ENCODE data around the gene LRRN3. TPM values are rescaled to one million over a fixed set of nuclear protein-coding genes. Genes with fewer than 3 reads are reported as not detected.

LRRN3 gene
- total RNA-seq, 1 donor from 2014 or later, result not detected

DNA sequence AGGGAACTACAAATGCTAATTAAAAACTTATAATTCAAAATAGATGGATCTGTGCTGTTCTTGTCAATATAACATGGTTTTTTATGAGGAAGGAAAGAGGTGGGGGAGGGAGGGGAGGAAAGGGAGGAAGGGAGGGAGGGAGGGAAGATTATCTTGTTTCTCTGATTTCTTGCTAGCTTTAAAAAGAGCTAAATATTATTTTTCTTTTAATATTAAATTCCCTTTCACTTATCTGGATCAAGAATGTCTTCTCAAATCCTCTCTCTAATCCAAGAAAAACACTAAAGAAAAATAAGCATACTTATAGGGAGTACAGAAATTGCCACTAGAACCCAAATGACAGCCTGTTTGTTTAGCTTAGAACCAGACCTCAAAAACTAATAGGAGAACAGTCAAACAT is 55.2 kb downstream of the LRRN3 start:
- no peaks in the 10 kb centered on the region for H3K36me3 Mint-ChIP-seq (ENCODE audit: low read depth, unreplicated experiment)
- H3K4me1 Mint-ChIP-seq (ENCODE audit: unreplicated experiment), result no peaks in the 10 kb centered on the region
- H3K27me3 Mint-ChIP-seq (ENCODE audit: unreplicated experiment), result no peaks in the 10 kb centered on the region
- H3K27ac Mint-ChIP-seq (ENCODE audit: unreplicated experiment), result no peak overlapping the region
- no peak for DNase-seq (ENCODE audit: low spot score)
- TF ChIP-seq, protein P1, sequence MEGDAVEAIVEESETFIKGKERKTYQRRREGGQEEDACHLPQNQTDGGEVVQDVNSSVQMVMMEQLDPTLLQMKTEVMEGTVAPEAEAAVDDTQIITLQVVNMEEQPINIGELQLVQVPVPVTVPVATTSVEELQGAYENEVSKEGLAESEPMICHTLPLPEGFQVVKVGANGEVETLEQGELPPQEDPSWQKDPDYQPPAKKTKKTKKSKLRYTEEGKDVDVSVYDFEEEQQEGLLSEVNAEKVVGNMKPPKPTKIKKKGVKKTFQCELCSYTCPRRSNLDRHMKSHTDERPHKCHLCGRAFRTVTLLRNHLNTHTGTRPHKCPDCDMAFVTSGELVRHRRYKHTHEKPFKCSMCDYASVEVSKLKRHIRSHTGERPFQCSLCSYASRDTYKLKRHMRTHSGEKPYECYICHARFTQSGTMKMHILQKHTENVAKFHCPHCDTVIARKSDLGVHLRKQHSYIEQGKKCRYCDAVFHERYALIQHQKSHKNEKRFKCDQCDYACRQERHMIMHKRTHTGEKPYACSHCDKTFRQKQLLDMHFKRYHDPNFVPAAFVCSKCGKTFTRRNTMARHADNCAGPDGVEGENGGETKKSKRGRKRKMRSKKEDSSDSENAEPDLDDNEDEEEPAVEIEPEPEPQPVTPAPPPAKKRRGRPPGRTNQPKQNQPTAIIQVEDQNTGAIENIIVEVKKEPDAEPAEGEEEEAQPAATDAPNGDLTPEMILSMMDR (IDR thresholded peaks at IDR 0.05; ENCODE audit: unreplicated experiment), result no peak
- H3K4me3 Mint-ChIP-seq (ENCODE audit: unreplicated experiment), result no peak overlapping the region
- H3K9me3 Mint-ChIP-seq (ENCODE audit: unreplicated experiment), result no peaks in the 10 kb centered on the region

- H3K27me3 Mint-ChIP-seq (ENCODE audit: unreplicated experiment), result no peaks in the 10 kb centered on the region
- no peak overlapping the region for H3K4me3 Mint-ChIP-seq (ENCODE audit: unreplicated experiment)
- TF ChIP-seq, protein P1 (IDR thresholded peaks at IDR 0.05; ENCODE audit: unreplicated experiment), result no peak
- H3K36me3 Mint-ChIP-seq (ENCODE audit: low read depth, unreplicated experiment), result no peaks in the 10 kb centered on the region
- H3K9me3 Mint-ChIP-seq (ENCODE audit: unreplicated experiment), result no peaks in the 10 kb centered on the region
- no peak overlapping the region for H3K27ac Mint-ChIP-seq (ENCODE audit: unreplicated experiment)
- H3K4me1 Mint-ChIP-seq (ENCODE audit: unreplicated experiment), result no peaks in the 10 kb centered on the region
- no peak for DNase-seq (ENCODE audit: low spot score)
Measured at GRCh38 chr7:111147708-111148533, 57.0 kb downstream of the LRRN3 start.

DNA sequence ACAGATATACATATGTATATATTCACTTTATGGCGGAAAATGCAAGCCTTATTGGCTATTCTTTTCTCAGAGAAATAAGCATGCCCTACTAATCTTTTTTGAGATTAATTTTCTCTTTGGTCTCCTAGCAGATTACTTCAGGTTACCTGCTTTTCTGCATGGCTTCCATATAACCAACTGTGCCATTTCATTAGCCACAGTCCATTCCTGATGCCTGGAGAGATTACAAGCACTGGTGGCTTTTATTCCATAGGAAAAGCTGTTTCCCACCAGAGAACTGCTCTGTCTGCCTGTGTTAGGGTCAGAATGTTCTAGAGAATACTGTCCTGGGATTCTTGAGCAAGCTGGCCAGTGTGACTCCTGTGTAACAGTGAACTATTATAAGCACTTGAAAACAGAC is 59.8 kb downstream of the LRRN3 start:
- Mint-ChIP-seq H3K36me3 (ENCODE audit: low read depth, unreplicated experiment) (no peaks in the 10 kb centered on the region), H3K4me1 (ENCODE audit: unreplicated experiment) (no peaks in the 10 kb centered on the region)

GRCh38 chr7:111159426-111159825 is 68.5 kb downstream of the LRRN3 start:
- no peak overlapping the region for H3K4me3 Mint-ChIP-seq (ENCODE audit: unreplicated experiment)
- H3K27me3 Mint-ChIP-seq (ENCODE audit: unreplicated experiment), result no peaks in the 10 kb centered on the region
- DNase-seq (ENCODE audit: low spot score), result no peak
- H3K27ac Mint-ChIP-seq (ENCODE audit: unreplicated experiment), result no peak overlapping the region
- H3K9me3 Mint-ChIP-seq (ENCODE audit: unreplicated experiment), result no peaks in the 10 kb centered on the region
- peaks cover 14% of the 10 kb centered on the region for H3K4me1 Mint-ChIP-seq (ENCODE audit: unreplicated experiment)
- no peaks in the 10 kb centered on the region for H3K36me3 Mint-ChIP-seq (ENCODE audit: low read depth, unreplicated experiment)
- TF ChIP-seq, protein P1 (IDR thresholded peaks at IDR 0.05; ENCODE audit: unreplicated experiment), result no peak

More for the DNA sequence above, 59.8 kb downstream of the LRRN3 start:
- no peak for DNase-seq (ENCODE audit: low spot score)
- no peak overlapping the region for H3K27ac Mint-ChIP-seq (ENCODE audit: unreplicated experiment)
- no peak overlapping the region for H3K4me3 Mint-ChIP-seq (ENCODE audit: unreplicated experiment)
- TF ChIP-seq, protein P1 (IDR thresholded peaks at IDR 0.05; ENCODE audit: unreplicated experiment), result no peak
- no peaks in the 10 kb centered on the region for H3K27me3 Mint-ChIP-seq (ENCODE audit: unreplicated experiment)
- no peaks in the 10 kb centered on the region for H3K9me3 Mint-ChIP-seq (ENCODE audit: unreplicated experiment)

DNA sequence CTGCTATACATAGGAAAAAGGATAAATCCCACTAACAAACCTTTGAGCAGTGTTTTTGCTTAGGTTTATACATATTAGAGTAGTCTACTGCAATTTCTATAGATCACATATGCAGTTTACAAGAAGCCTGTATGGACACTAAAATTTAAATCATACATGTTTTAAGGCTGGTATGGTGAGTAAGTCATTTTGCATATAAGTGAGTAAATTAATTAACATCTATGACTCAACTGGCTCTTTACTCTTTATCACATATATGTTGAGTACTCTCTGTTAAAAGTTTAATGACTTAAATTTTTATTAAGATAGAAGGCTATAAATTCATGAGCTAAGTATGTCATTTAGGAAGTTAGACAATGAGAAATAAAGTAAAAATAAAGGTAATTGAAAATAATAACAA is 69.4 kb downstream of the LRRN3 start:
- no peak for DNase-seq (ENCODE audit: low spot score)
- Mint-ChIP-seq H3K9me3 (ENCODE audit: unreplicated experiment) (no peaks in the 10 kb centered on the region), H3K36me3 (ENCODE audit: low read depth, unreplicated experiment) (no peaks in the 10 kb centered on the region), H3K27me3 (ENCODE audit: unreplicated experiment) (no peaks in the 10 kb centered on the region), H3K27ac (ENCODE audit: unreplicated experiment) (no peak overlapping the region), H3K4me1 (ENCODE audit: unreplicated experiment) (peaks cover 14% of the 10 kb centered on the region), H3K4me3 (ENCODE audit: unreplicated experiment) (no peak overlapping the region)
- TF ChIP-seq, protein P1 (IDR thresholded peaks at IDR 0.05; ENCODE audit: unreplicated experiment), result no peak

Data from endothelial cell (in vitro differentiated cells).